HEK293T (cell line): ENCODE results near the gene KRT15.

Experiments
- CTCF ChIA-PET: fragments of 350-600 bp; formaldehyde crosslinking; extraction: SDS; loops from one replicate; lab custom pipeline; 2021; ENCODE audit warnings: antibody characterized with exemption, inconsistent platforms; lab: Yijun Ruan, JAX
- POLR2A ChIA-PET: fragments of 350-600 bp; formaldehyde crosslinking; extraction: SDS; loops from one replicate; lab custom pipeline; 2020; ENCODE audit warnings: antibody characterized with exemption, inconsistent platforms; lab: Yijun Ruan, JAX
- DNase-seq: peaks from one replicate; pipeline ENCODE4 v3.0.0; 2012; ENCODE audit warnings: mixed read lengths; ENCODE audit errors: extremely low spot score
- ARNT ChIP-seq: fragments of 450-650 bp; IDR thresholded peaks from 2 replicates; pipeline ENCODE4 v1.6.1; 2017; ENCODE audit warnings: mild to moderate bottlenecking
- BHLHE40 ChIP-seq: fragments of 450-650 bp; IDR thresholded peaks from 2 replicates; pipeline ENCODE4 v1.6.1; 2016; ENCODE audit warnings: mild to moderate bottlenecking, moderate library complexity, borderline replicate concordance
- CTBP1 ChIP-seq: fragments of 450-650 bp; IDR thresholded peaks from 2 replicates; pipeline ENCODE4 v1.6.1; 2016; ENCODE audit warnings: borderline replicate concordance
- ELF4 ChIP-seq: fragments of 450-650 bp; IDR thresholded peaks from 2 replicates; pipeline ENCODE4 v1.6.1; 2017; ENCODE audit warnings: antibody characterized with exemption
- FOXA1 ChIP-seq: fragments of 450-650 bp; IDR thresholded peaks from 2 replicates; pipeline ENCODE4 v1.6.1; 2016; ENCODE audit warnings: mild to moderate bottlenecking
- FOXK2 ChIP-seq: fragments of 450-650 bp; IDR thresholded peaks from 2 replicates; pipeline ENCODE4 v1.6.1; 2016; ENCODE audit warnings: mild to moderate bottlenecking
- FOXM1 ChIP-seq: fragments of 450-650 bp; IDR thresholded peaks from 2 replicates; pipeline ENCODE4 v1.6.1; 2017; ENCODE audit warnings: mild to moderate bottlenecking, borderline replicate concordance
- HDGF ChIP-seq: fragments of 450-650 bp; IDR thresholded peaks from 2 replicates; pipeline ENCODE4 v1.6.1; 2017; ENCODE audit warnings: antibody characterized with exemption, borderline replicate concordance
- L3MBTL2 ChIP-seq: fragments of 450-650 bp; conservative IDR thresholded peaks from 2 replicates; pipeline ENCODE4 v1.6.1; 2016; ENCODE audit warnings: mild to moderate bottlenecking
- LEF1 ChIP-seq: fragments of 450-650 bp; IDR thresholded peaks from 2 replicates; pipeline ENCODE4 v1.6.1; 2017; ENCODE audit warnings: mild to moderate bottlenecking, borderline replicate concordance
- NFRKB ChIP-seq: fragments of 450-650 bp; IDR thresholded peaks from 2 replicates; pipeline ENCODE4 v1.6.1; 2016; ENCODE audit warnings: mild to moderate bottlenecking, moderate library complexity
- PKNOX1 ChIP-seq: fragments of 450-650 bp; IDR thresholded peaks from 2 replicates; pipeline ENCODE4 v1.6.1; 2016
- SP1 ChIP-seq: fragments of 450-650 bp; IDR thresholded peaks from 2 replicates; pipeline ENCODE4 v1.6.1; 2017
- SUZ12 ChIP-seq: fragments of 450-650 bp; IDR thresholded peaks from 2 replicates; pipeline ENCODE4 v1.6.1; 2016; ENCODE audit warnings: mild to moderate bottlenecking
- TARDBP ChIP-seq: fragments of 450-650 bp; IDR thresholded peaks from 2 replicates; pipeline ENCODE4 v1.6.1; 2016
- ZNF384 ChIP-seq: fragments of 450-650 bp; IDR thresholded peaks from 2 replicates; pipeline ENCODE4 v1.6.1; 2016

KRT15 gene

GRCh38 chr17:41499714-41500113, 19.0 kb downstream of the KRT15 start:
- POLR2A ChIA-PET: no interaction called here
- DNase-seq: no peak
- CTCF ChIA-PET: interaction anchor here (0.9 kb wide), 1 partner anchor 149 kb away, joined by 3 read pairs; no protein-coding TSS in a partner anchor
- no peak for TF ChIP-seq SP1
- no peak for TF ChIP-seq CTBP1
- no peak for TF ChIP-seq PKNOX1
- TF ChIP-seq ELF4: no peak
- no peak for TF ChIP-seq TARDBP
- TF ChIP-seq NFRKB: no peak
- no peak for TF ChIP-seq ARNT
- TF ChIP-seq BHLHE40: no peak
- TF ChIP-seq ZNF384: no peak
- TF ChIP-seq LEF1: no peak
- no peak for TF ChIP-seq HDGF
- TF ChIP-seq L3MBTL2: no peak
- TF ChIP-seq FOXA1: no peak
- TF ChIP-seq SUZ12: no peak
- no peak for TF ChIP-seq FOXM1
- no peak for TF ChIP-seq FOXK2

GRCh38 chr17:41498276-41498675, 20.4 kb downstream of the KRT15 start:
- DNase-seq: no peak
- POLR2A ChIA-PET: no interaction called here
- CTCF ChIA-PET: interaction anchor here (1.0 to 1.1 kb wide), 2 partner anchors 50 to 165 kb away, joined by 4 to 5 read pairs; no protein-coding TSS in a partner anchor

GRCh38 chr17:41496803-41497484, 21.7 kb downstream of the KRT15 start:
- ChIA-PET POLR2A (interaction anchor here (1.2 kb wide), 1 partner anchor 9 kb away, joined by 3 read pairs; no protein-coding TSS in a partner anchor), CTCF (interaction anchor here (0.6 to 0.9 kb wide), 2 partner anchors 9 to 169 kb away, joined by 3 to 7 read pairs; no protein-coding TSS in a partner anchor)
- DNase-seq: peak; percentile 69
- TF ChIP-seq LEF1 (no peak), NFRKB (no peak), ELF4 (no peak), SP1 (no peak), L3MBTL2 (no peak), FOXM1 (no peak), ARNT (no peak), SUZ12 (no peak), BHLHE40 (no peak), HDGF (no peak), FOXA1 (no peak), ZNF384 (no peak), CTBP1 (no peak), FOXK2 (no peak), PKNOX1 (no peak), TARDBP (no peak)

More at GRCh38 chr17:41498276-41498675, 20.4 kb downstream of the KRT15 start:
- no peak for TF ChIP-seq FOXK2
- no peak for TF ChIP-seq ELF4
- no peak for TF ChIP-seq NFRKB
- no peak for TF ChIP-seq PKNOX1
- TF ChIP-seq LEF1: no peak
- no peak for TF ChIP-seq CTBP1

GRCh38 chr17:41494524-41494923, 24.2 kb downstream of the KRT15 start:
- ChIA-PET CTCF (interaction anchor here (0.8 kb wide), 1 partner anchor 10 kb away, joined by 4 read pairs; no protein-coding TSS in a partner anchor), POLR2A (interaction anchor here (1.5 kb wide), 1 partner anchor 55 kb away, joined by 4 read pairs; no protein-coding TSS in a partner anchor)
- no peak for DNase-seq
- TF ChIP-seq HDGF (no peak), ZNF384 (no peak), PKNOX1 (no peak), L3MBTL2 (no peak), BHLHE40 (no peak), SP1 (no peak), FOXM1 (no peak), FOXA1 (no peak), ARNT (no peak), CTBP1 (no peak), NFRKB (no peak), TARDBP (no peak), ELF4 (no peak), SUZ12 (no peak)

GRCh38 chr17:41492771-41493170, 25.9 kb downstream of the KRT15 start:
- CTCF ChIA-PET: interaction anchor here (1.0 to 2.5 kb wide), 3 partner anchors 56 to 170 kb away, joined by 4 to 8 read pairs (median 5); no protein-coding TSS in a partner anchor
- POLR2A ChIA-PET: no interaction called here
- peak; percentile 29 for DNase-seq

More at GRCh38 chr17:41492771-41493170, 25.9 kb downstream of the KRT15 start:
- TF ChIP-seq HDGF (no peak), L3MBTL2 (no peak), ARNT (no peak), ZNF384 (no peak), SP1 (no peak), FOXA1 (no peak), FOXK2 (no peak)
